IMR-90 (cell line): ENCODE measurements around the gene EGFL7.

Source experiments
- CTCF ChIP-seq: conservative IDR thresholded peaks from 2 replicates; pipeline ENCODE4 v1.5.1; 2012; ENCODE audit warnings: mild to moderate bottlenecking, low read depth, low read length, improper control_type of control experiment
- MAFK ChIP-seq: IDR thresholded peaks from 2 replicates; pipeline ENCODE4 v1.6.1; 2012; ENCODE audit warnings: low read depth, low read length, improper control_type of control experiment
- RCOR1 ChIP-seq: IDR thresholded peaks from 2 replicates; pipeline ENCODE4 v1.6.1; 2012; ENCODE audit warnings: mild to moderate bottlenecking, low read length, improper control_type of control experiment; ENCODE audit not compliant: insufficient replicate concordance
- RFX5 ChIP-seq: IDR thresholded peaks from 2 replicates; pipeline ENCODE4 v1.8.0; 2012; ENCODE audit warnings: low read depth, mild to moderate bottlenecking, low read length, moderate library complexity

GRCh38 chr9:136671646-136672430 lies 9.1 kb downstream of the EGFL7 start:
- peak; percentile 69 for TF ChIP-seq CTCF
- no peak for TF ChIP-seq RCOR1
- no peak for TF ChIP-seq MAFK
- no peak for TF ChIP-seq RFX5
